Measurements from ENCODE around the gene KRT74.

GRCh38 chr12:52575256-52575655, 1.6 kb upstream of the KRT74 start:
- TF ChIP-seq POLR2A (IDR thresholded peaks at IDR 0.05) (no peak), CTCF (IDR thresholded peaks at IDR 0.05) (no peak)

Data from Peyer's patch (tissue), 4 donors.